ENCODE measurements around the gene SLC12A2. TPM values are rescaled to one million over a fixed set of nuclear protein-coding genes. Genes with fewer than 3 reads are reported as not detected.

Gene SLC12A2
- total and polyA plus RNA-seq, 11 donors: 2.8 to 24.1 (median 14.8) TPM

DNA sequence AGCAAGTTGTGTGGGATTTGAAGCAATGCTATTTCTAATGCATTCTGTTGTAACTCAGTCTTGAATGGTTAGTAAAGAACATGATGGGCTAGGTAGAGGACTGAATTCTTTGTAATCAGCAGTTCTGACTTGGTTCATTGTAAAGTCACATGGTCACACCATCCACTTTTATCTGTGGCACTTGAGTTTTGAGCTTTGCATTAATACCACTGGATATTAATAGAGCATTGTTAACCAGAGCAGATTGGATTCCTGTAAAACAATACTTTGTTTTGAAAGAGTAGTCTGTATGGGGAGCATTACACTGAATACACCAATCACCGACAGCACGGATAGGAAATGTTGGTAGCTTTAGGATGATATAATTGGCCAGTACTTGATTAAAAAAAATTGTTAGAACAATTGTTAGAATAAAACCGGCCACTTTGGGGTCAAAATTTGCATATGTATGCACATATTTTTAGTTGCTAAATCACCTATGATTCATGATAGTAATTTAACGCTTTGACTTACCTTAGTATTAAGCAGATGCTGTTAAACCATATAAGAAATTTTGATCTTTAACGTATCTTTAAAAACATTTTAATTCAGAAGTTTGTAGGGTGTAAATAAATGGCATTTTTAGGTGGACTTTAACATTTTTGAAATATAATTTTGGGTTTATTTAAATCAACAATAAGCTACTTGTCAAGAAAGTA is 17.4 kb downstream of the SLC12A2 start:
- intact Hi-C loops (cut with DNase I): no loop called here
- Histone ChIP-seq H3K36me3 (no peaks in the 10 kb centered on the region), H3K27me3 (no peaks in the 10 kb centered on the region), H3K9me3 (peaks cover 0 to 31% (median 20%) of the 10 kb centered on the region in 12 donors), H3K4me3 (peak overlapping the region in 5 of 12 donors; percentile 13 to 26 (median 20)), H3K4me1 (peaks cover 0 to 48% (median 5%) of the 10 kb centered on the region in 12 donors), H3K27ac (peak overlapping the region in 7 of 12 donors; percentile 2 to 49 (median 26))
- TF ChIP-seq, protein P1, sequence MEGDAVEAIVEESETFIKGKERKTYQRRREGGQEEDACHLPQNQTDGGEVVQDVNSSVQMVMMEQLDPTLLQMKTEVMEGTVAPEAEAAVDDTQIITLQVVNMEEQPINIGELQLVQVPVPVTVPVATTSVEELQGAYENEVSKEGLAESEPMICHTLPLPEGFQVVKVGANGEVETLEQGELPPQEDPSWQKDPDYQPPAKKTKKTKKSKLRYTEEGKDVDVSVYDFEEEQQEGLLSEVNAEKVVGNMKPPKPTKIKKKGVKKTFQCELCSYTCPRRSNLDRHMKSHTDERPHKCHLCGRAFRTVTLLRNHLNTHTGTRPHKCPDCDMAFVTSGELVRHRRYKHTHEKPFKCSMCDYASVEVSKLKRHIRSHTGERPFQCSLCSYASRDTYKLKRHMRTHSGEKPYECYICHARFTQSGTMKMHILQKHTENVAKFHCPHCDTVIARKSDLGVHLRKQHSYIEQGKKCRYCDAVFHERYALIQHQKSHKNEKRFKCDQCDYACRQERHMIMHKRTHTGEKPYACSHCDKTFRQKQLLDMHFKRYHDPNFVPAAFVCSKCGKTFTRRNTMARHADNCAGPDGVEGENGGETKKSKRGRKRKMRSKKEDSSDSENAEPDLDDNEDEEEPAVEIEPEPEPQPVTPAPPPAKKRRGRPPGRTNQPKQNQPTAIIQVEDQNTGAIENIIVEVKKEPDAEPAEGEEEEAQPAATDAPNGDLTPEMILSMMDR (IDR thresholded peaks at IDR 0.05): no peak
- TF ChIP-seq POLR2A (IDR thresholded peaks at IDR 0.05): no peak
- DNase-seq (no peak), ATAC-seq (peak; percentile 80 to 91 (median 86))
- WGBS, 4 donors: 34 to 44% (median 41%) methylated on average over 5 of the region's 5 CpGs

DNA sequence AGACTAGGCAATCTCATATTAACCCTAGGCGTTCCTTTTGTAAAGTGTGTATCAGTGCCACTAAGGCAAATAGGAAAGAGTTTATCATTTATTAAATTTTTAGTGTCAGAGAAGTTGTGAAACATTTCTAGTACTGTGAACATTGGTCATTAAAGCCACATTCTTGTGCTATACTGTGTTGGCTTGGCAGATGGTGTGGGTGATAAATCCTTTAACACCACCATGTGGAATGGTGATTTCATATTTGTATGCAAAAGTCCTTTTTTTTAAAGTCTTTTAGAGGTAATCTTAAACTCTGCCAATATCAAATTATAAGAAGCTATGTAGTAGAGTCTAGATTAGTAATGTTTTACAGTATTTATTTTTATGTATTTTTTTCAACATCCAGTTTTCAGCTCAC is 18.1 kb downstream of the SLC12A2 start:
- 65 to 83% (median 77%) methylated on average over 1 of the region's 1 CpG for WGBS, 4 donors
- intact Hi-C loops (cut with DNase I): no loop called here
- ATAC-seq: no peak
- peak overlapping the region in 2 of 12 donors; percentile 21 to 49 for H3K27ac ChIP-seq
- no peaks in the 10 kb centered on the region for H3K27me3 ChIP-seq
- no peak for TF ChIP-seq POLR2A (IDR thresholded peaks at IDR 0.05)
- TF ChIP-seq, protein P1 (IDR thresholded peaks at IDR 0.05): no peak
- peak overlapping the region in 1 of 12 donors; percentile 20 for H3K4me3 ChIP-seq
- peaks cover 0 to 51% (median 8%) of the 10 kb centered on the region in 12 donors for H3K4me1 ChIP-seq
- H3K9me3 ChIP-seq: peaks cover 0 to 26% (median 18%) of the 10 kb centered on the region in 12 donors
- no peak for DNase-seq
- H3K36me3 ChIP-seq: no peaks in the 10 kb centered on the region

DNA sequence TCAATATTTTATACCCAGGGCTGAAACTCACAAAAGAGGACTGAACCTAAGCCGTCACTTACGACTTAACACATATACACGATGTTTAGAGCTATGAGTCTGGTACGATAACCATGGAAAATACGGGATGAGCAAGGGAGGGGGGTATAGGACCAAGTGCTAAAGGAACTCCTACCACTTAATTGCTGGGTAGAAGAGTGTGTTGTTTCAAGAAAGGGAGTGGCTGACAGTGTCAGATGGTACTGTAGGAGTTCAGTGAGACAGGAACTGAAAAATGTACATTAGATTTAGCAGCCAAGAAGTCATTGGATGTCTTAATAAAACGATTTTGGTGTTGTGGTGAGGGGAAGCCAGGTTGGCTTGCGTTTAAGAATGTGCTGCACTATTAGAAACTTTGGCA is 21.6 kb downstream of the SLC12A2 start:
- intact Hi-C loops (cut with DNase I): no loop called here
- no peaks in the 10 kb centered on the region for H3K27me3 ChIP-seq
- DNase-seq (no peak), ATAC-seq (peak in 1 of 4 donors; percentile 39)
- no peak overlapping the region for H3K4me3 ChIP-seq
- WGBS, 4 donors: 60 to 71% (median 67%) methylated on average over 7 of the region's 7 CpGs
- peak overlapping the region in 1 of 12 donors; percentile 16 for H3K27ac ChIP-seq
- peaks cover 0 to 44% (median 9%) of the 10 kb centered on the region in 12 donors for H3K4me1 ChIP-seq
- TF ChIP-seq, protein P1 (IDR thresholded peaks at IDR 0.05): no peak
- no peak for TF ChIP-seq POLR2A (IDR thresholded peaks at IDR 0.05)
- H3K36me3 ChIP-seq: no peaks in the 10 kb centered on the region
- peaks cover 0 to 5% (median 0%) of the 10 kb centered on the region in 12 donors for H3K9me3 ChIP-seq

DNA sequence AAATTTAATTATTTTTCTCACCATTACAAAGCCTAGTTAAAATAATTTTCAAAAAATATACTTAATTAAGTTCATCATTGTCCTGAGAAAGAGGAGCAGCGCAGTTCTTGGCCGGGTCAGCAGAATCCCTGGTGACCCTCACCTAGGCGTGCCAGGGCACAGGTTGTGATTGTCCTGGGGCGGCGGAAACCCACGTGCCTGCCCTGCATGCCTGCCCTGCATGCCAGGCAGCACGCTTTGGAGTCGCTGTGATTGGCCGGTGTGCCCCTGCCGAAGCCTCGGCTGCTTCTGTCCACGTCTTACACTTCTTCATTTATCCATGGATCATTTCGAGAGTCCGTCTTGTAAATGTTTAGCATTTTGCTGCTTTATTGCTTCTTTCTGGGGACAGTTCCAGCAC is 25.6 kb downstream of the SLC12A2 start:
- ATAC-seq (no peak), DNase-seq (peak in 2 of 5 donors; percentile 18 to 25)
- Histone ChIP-seq H3K9me3 (peaks cover 0 to 5% (median 0%) of the 10 kb centered on the region in 12 donors), H3K36me3 (peaks cover 0 to 16% (median 11%) of the 10 kb centered on the region in 9 donors), H3K4me1 (peaks cover 0 to 21% (median 2%) of the 10 kb centered on the region in 12 donors), H3K27ac (no peak overlapping the region), H3K4me3 (no peak overlapping the region), H3K27me3 (no peaks in the 10 kb centered on the region)
- TF ChIP-seq, protein P1 (IDR thresholded peaks at IDR 0.05): no peak
- TF ChIP-seq POLR2A (IDR thresholded peaks at IDR 0.05): no peak
- 91 to 96% (median 94%) methylated on average over 14 of the region's 14 CpGs for WGBS, 4 donors
- intact Hi-C loops (cut with DNase I): no loop called here
